NCI-H2196 (cell line): ENCODE data around the gene AKAP8L.
"Not testable (repeated sequence)": the region's sequence is repeated elsewhere in the genome, so short reads cannot be mapped to it uniquely, and the experiment has no call there.

ENCODE experiments used
- DNase-seq: peaks from one replicate; lab custom pipeline; 2025; ENCODE audit not compliant: unreplicated experiment; lab: John Stamatoyannopoulos, UW

Gene AKAP8L

GRCh38 chr19:15358918-15359317, 59.9 kb downstream of the AKAP8L start:
- DNase-seq = no peak

DNA sequence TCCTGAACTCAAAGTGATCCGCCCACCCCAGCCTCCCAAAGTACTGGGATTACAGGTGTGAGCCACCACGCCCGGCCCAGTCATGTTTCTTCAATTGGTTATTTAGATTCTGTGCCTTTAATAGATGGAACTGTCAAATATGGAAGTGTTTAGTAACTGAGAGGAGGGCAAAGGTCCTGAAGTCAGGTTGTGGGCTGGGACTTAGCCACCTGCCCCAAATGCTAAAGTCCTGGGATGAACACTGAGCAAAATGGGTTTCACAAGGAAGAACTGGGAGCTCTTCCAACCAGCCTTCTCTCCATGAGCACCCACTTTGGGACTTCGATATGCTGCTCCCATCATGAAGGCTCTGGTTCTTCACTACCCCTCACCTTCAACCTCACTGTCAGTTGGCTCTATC, 60.9 kb downstream of the AKAP8L start:
- no peak for DNase-seq

- no peak for DNase-seq
These were observed 64.1 kb downstream of the AKAP8L start for GRCh38 chr19:15354566-15355296.

GRCh38 chr19:15353908-15354307, 64.9 kb downstream of the AKAP8L start:
- no peak for DNase-seq

GRCh38 chr19:15352535-15352934, 66.3 kb downstream of the AKAP8L start:
- DNase-seq = not testable (repeated sequence)

- not testable (repeated sequence) for DNase-seq
These were observed 77.5 kb downstream of the AKAP8L start for GRCh38 chr19:15341328-15341727.

GRCh38 chr19:15340086-15340485, 78.7 kb downstream of the AKAP8L start:
- DNase-seq = no peak

DNA sequence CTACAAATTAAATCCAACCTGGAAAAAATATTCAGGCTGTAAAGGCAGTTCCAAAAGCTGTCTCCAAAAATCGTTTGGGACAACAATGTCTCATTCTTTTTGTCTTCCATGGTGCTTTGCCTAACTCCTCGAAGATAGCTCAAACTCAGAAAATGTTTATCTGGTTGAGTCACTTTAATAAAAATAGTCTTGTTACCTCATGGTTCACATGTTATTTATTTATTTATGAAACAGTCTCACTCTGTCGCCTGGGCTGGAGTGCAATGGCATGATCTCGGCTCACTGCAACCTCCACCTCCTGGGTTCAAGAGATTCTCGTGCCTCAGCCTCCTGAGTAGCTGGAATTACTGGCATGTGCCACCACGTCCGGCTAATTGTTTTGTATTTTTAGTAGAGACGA, 81.6 kb downstream of the AKAP8L start:
- DNase-seq = no peak

GRCh38 chr19:15335992-15336391, 82.8 kb downstream of the AKAP8L start:
- DNase-seq = not testable (repeated sequence)

GRCh38 chr19:15332311-15332996, 86.3 kb downstream of the AKAP8L start, which contains the start of gene BRD4:
Gene BRD4 (minus strand): TSS chr19:15332539. CDS start chr19:15273099, 59,440 bp downstream.
- DNase-seq = peak; percentile 74

GRCh38 chr19:15331419-15332310, 87.1 kb downstream of the AKAP8L start:
- DNase-seq = peak; percentile 40

GRCh38 chr19:15330801-15331418, 87.9 kb downstream of the AKAP8L start:
- DNase-seq = no peak
